ENCODE results near the gene CITED4.

CITED4 gene

DNA sequence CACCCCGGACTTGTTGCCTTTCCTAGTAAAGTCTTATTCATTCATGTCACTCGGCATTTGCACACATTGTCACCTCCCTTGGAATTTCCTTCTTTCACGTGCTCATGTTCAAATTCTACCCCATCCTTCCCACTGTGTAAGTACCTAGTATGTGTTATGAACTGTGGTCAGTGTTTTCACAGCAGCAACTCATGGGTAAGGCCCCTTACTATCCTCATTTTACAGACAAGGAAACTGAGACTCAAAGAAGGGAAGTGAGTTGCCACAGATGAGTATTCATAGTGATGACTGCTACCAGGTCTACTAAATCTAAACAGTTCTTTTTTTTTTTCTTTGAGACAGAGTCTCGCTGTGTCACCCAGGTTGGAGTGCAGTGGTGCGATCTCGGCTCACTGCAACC, 10.5 kb downstream of the CITED4 start:
- DNase-seq = no peak

DNA sequence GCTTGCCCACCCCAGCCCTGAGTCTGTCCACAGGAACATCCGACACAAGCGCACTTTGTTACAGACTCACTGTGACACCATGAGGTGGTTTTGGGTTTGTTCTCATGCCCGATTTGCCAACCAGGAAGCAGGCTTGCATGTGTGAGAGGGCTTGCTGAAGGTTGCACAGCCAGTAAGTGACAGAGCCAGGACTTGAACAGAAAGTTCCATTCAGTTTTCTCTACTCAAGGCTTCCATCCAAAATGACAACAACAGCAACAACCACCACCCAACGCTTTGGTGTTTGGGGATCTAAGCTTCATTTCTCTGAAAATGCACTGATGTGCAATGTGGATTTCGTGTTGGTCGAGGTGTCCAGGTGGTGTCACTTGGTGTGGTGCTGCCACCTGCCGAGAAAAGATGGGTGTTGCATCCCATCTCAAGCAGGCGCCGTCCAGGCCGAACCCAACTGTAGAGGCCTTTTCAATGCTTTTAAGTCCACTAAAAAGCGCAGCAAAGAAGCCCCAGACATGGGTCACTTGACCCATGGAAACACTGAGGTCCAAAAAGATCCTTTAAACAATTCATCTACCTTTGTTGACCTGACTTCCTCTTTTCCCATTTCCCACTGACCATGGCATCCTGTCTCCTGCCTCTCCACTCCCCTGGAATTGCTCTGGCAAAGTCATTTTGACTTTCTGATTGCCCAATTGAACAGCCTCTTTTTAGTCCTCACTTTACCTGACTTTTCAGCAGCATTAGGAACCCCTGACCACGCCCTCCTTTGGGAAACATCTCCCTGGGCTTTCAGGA, 12.2 kb downstream of the CITED4 start:
- peak; percentile 29 for DNase-seq

DNA sequence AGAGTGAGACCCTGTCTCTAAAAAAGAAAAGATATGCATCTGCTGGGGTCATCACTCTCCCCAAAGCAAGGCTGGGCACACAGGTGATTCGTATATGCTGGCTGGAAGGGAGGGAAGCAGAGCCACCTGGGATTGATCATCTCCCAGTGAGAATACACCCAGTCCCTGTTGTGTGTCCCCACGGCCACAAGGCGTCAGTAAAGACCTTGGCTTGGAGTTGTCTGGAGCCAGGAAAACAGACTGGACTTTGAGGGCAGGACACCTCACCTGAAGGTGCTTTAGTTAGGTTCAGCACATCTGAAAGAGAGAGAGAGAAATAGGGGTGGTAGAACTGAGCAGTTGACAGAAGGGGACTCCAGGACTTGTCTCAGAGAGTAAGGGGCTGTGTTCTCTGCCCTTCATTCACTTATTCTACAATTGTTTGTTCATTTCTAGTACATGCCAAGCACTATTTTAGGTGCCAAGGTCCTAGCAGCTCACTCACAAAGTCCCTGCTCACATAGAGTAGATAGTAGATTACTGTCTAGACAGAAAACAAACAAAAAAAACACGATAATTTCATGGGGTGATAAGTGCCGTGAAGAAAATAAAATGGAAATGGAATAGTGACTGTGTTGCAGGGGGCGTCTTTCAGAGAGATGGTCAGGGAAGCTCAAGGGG, 13.5 kb downstream of the CITED4 start:
- no peak for DNase-seq

DNA sequence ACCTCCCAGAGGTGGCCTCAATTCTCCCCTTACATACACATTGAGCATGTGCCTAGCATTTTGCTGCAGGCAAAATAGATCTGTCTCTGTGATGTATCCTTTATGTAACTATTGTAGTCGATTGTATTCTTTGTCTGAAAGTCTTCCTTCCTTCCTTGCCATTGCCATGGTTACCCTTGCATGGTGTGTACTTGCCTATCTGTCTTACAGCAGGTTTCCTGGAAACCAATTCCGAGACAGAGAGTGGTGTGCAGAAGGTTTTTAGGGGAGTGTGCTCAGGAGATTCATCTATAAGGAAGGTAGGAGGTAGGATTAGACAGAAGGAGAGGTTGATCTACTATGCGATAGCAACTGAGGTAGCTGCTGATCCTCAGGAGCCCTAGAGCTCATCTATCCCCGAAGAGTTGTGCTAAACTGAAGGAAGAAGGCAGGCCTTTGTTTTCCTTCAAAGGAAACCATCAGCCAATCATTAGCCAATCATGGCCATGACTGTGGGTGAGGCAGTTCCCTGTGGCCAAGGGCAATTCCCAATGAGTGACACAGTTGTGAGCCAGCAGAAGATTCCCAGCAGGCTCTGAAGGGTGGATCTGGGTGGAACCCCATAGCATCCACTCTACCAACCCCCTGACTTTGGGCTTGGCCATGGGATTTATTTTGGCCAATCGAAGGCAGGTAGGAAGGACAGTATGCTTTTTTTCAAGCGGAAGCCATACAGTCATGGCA, 15.0 kb downstream of the CITED4 start:
- DNase-seq = no peak

DNA sequence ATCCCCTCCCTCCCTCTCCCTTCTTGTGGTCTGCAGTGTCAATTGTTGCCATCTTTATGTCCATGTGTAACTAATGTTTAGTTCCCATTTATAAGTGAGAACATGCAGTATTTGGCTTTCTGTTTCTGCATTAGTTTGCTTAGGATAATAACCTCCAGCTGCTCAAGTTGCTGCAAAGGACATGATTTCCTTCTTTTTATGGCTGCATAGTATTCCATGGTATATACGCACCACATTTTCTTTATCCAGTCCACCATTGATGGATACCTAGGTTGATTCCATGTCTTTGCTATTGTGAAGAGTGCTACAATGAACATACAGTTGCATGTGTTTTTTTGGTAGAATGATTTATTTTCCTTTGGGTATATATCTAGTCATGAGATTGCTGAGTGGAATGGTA, 16.3 kb downstream of the CITED4 start:
- no peak for DNase-seq

DNA sequence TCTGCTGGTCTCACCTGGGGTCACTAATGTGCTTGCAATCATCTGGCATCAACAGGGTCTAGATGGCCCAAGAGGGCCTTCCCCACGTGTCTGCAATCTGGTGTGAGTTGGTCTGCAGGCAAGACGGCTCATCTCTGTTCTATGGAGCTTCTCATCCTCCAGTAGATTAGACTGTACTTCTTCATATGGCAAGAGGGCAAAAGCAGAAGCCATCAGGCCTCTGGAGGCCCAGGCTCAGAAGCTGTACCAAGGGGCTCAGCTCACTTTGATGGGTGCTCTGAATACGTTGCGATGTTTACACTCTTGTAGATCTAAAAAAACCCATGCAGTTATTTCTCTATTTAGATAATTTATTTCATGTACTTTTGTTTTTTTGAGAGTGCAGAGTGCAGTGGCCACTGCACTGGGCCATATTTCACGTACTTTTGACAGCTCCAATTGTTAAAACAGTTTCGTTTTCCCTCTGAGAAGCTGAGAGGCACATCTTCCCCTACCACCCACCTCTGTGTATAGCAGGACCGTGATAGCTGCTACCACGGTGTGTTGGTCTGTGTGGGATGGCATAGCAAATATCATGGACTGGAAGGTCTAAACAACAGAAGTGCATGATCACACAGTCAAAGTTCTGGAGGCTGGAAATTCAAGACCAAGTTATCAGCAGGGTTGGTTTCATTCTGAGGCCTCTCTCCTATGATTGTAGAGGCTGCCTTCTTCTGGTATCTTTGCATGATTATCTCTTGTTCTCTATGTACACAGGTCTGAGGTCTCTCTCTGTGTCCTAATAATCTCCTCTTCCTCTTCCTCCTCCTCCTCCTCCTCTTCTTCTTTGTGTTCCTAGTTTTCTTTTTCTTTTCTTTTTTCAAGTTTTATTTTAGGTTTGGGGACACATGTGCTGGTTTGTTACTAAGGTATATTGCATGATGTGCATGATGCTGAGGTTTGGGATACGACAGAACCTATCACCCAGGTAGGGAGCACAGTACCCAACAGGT, 17.0 kb downstream of the CITED4 start:
- no peak for DNase-seq

DNA sequence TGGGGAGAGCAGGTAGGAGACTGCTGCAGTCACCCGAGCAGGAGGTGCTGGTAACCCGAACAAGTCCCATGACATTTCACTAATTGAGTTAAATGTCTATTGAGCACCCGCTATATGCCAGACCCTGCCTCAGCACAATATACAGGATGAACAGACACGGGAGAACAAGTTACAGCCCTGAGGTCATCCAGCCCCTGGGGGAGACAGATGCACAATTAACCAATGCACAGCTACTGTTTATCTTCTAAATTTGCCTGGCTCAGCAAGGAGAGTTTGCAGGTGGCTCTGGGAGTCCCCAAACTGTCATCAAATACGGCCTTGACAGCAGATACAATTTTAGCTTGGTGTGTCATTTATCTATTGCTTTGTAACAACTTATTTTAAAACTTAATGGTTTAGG, 18.1 kb downstream of the CITED4 start:
- no peak for DNase-seq

DNA sequence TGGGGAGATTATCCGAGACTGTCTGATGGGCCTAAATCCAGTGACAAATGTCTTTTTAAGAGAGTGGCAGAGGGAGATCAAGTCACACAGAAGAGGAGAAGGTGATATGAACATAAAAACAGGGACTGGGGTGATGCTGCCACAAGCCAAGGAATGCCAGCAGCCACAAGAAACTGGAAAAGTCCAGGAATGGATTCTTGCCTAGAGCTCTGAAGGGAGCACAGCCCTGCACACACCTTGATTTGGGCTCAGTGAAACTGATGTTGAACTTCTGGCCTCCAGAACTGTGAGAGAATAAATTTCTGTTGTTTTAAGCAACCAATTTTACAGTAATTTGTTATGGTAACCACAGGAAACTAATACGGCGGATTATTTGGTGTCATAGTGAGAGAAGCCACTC, 19.5 kb downstream of the CITED4 start:
- DNase-seq = no peak

DNA sequence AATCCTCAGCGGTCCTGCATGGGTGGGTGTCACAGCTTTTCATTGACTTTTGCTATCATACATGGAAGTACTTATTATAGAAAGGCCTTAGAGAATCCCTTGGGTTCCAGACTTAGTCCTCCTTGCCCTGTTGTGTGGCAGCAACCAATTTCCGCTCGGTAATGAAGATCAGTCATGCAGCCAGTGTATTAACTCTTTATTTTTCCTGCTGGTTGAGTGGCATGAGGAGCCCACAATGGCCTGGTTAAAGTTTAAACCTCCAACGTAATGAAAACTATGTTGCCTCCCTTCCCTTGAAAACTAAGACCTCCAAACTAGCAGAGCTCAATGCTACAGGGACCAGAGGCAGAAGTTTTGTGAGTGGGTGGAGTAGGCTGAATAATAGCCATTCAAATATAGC, 20.0 kb downstream of the CITED4 start:
- no peak for DNase-seq

DNA sequence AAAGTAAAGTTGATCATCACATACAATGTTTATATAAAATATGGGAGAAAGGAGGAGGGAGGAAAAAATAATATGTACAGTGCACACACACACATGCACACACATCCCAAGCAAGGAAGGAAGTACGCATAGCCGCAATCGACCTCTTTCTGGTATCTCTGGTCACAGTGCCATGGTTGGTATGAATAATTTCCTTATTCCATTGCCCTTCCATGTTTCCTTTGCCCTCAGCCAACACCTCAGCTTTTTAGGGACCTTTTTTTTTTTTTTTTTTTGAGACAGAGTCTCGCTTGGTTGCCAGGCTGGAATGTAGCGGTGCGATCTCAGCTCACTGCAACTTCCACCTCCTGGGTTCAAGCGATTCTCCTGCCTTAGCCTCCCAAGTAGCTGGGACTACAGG, 20.6 kb downstream of the CITED4 start:
- DNase-seq = no peak

DNA sequence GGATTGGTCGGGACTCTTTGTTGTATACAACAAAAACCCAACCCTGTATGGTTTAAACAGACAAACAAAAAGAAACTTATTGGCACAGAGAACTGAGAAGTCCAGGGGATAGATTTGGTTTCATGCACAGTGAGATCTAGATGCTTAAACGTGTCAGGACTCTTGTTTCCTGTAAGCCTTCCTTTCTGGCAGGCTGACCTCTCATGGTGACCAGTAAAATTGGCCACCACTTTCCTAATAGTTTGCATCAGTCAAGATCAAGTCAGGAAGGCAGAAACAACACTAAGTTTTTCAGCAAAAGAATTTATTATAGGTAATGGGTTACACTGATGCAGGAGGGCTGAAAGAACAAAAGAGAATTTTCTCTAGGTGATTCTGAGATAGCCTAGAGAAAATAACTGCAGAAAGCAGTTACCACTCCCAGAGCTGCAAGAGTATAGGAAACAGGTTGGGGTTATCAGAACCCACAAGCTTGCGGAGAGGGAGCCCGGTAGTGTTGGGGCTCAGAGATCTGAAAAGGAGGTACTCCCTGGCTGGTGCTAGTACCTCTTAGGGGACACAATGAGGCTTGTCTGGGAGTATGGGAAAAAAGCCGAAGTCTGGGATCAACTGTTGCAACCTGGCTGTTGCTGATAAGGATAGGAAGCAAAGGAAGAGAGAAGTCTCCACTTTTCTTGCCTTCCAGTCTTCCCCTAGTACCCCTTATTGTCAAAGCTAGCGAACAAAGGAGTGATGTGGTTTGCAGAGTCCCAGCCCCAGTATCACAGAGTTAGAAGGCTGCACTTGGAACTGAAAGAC, 21.4 kb downstream of the CITED4 start:
- DNase-seq = no peak

DNA sequence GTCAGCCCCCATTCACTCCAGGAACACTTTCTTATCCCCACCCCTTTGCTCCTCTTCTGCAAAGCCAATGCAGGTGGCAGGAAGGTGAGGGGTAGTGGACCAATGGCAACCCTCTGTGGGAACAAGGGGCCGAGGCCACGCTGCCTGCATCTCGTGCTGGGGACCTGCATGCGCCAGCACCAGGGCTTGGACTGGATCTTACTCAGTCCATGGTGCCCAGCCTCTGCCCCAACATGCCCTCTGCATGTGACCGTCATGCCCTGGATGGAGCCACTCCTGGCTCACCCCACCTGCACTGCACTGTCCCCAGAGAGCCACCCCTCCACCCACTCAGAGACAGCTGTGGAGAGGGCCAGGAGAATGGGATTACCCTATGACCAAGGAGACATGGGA, 22.2 kb downstream of the CITED4 start:
- no peak for DNase-seq

DNA sequence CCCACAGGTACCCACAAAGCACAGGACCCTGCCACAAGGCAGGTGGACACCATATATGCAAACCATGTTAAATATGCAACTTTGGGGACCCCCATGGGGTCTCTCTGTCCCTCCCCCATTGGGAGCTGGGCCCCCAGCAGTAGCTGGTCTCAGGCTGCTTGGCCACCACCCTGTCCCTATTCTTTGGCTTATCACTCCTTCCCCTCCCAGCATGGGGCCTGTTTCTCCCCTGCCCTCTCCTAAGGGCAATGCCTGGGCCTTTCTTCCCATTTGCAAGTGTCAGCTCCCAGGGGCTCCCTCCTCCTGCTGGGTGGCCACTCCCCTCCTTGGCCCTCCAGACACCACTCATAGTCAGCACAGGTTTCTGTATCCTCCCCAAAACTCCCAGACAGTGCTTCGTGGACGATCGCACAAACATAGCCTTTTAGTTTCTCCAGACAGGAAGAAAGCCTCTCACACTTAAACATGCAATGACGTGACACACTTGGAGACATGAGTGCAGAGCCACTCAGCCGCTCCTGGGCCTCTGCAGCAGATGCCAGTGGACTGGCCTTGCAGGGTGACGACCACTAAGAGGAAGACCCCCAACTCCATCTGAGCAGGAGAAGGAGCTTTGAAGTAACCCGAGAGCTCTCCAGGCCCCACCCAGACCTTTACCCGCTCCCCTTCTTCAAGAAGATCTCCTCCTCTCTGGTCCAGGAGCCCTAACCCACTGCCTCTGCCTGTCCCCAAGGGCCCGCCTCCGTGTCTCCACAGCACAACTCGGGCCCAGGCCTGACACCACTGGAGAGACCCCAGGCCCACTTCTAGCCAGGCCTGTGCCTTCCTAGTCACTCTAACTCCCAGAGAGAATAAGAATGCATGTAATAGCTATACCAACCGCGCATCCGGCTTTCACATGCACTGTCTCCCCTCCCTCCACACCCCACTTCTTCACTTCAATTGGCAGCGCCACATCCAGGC, 22.9 kb downstream of the CITED4 start:
- DNase-seq = no peak

DNA sequence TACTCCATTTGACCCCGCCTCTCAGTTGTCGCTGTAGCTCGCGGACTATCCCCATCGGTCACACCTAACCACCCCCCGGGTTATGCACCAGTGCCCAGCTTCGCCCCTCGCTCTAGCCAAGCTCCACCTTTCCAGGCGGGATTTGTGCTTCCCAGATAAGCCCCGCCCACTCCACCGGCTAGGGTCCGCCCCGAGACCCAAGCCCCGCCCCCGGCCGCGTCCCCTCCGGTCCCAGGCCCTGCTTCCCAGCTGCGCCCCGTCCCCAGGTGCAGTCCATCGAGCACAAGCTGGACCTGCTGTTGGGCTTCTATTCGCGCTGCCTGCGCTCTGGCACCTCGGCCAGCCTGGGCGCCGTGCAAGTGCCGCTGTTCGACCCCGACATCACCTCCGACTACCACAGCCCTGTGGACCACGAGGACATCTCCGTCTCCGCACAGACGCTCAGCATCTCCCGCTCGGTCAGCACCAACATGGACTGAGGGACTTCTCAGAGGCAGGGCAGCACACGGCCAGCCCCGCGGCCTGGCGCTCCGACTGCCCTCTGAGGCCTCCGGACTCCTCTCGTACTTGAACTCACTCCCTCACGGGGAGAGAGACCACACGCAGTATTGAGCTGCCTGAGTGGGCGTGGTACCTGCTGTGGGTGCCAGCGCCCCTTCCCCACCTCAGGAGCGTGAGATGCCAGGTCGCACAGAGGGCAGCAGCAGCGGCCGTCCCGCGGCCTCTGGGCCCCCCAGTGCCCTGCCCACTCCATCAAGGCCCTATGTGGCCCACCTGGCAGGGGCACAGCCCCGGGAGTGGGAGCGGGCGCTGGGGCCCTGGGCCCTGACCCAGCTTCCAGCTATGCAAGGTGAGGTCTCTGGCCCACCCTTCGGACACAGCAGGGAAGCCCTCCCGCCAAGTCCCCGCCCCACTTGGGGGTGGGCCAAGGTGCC, 23.9 kb downstream of the CITED4 start:
- DNase-seq = no peak

DNA sequence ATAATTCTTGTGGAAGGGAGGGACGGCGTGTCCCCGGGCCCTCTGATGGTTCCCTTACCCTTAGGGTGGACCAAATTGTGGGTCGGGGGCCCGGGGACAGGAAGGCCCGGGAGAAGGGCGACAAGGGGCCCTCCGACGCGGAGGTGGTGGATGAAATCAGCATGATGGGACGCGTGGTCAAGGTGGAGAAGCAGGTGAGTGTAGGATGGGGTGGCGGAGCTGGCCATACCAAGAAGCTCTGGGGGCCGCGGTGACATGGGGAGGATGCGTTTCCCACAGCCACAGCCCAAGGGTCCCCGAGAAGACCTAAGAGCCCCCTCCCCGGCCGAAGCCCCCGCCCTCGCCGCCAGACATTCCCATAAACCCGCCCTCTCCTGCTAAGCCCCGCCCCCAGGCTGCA, 24.6 kb downstream of the CITED4 start:
- no peak for DNase-seq

DNA sequence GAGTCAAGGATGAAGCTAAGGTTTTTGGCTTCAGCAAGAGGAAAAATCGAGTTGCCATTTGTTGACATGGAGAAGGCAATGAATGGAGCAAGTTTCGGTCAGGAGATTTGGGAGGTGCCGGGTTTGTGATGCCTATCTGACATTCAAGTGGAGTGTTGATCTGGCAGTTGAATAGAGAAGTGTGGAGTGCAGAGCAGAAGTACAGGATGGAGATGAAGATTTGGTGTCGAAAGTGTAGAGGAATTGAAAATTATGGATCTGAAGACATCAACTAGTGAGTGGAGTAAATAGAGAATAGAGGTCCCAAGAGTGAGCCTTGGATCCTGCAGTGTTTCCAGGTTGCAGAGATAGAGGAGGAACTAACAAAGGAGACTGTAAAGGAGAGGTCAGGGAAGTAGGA, 25.9 kb downstream of the CITED4 start:
- DNase-seq = no peak

DNA sequence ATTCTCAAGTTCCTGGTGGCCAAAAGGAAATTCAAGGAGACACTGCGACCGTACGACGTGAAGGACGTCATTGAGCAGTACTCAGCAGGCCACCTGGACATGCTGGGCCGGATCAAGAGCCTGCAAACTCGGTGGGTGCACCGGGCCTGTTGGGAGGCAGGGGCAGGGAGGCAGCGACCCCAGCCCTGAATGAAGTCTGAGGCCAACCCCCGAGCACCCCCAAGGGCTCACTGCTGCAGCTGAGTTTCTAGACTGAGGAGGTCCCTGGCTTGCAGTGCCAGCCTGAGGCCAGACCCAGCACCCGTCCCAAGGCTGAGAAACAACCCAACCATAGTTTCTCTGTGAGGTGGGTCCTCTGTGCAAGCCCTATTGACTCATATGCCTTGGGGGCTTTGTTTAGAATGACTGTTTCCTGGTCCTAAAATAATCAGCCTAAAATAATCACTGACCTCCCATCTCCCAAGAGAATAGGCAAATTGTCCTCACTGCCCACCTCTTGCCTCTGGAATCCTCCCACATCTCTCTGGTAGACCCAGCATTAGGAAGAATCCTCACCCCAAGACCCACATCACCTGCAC, 27.1 kb downstream of the CITED4 start:
- DNase-seq = no peak

DNA sequence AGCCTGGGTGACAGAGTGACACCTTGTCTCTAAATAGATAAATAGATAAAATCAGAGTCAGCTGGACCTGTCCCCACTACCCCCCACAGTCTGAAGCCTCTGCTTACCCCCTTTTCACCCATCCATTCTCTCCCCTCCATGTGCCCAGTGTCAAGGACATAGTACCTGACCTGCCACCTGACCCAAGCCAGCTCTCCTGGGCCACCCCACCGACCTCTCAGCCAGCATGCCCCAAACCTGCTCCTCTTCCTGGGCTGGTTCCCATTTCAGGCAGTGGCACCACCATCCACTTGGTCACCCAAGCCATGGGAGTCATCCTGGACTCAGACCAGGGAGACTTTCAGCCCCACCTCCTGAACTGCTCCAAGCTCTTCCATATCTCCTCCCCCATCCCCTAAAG, 28.2 kb downstream of the CITED4 start:
- no peak for DNase-seq

All from NCI-H1694 treated with DMSO at 0.1 percent for 48 hours (cell line).